22Rv1 (cell line): ENCODE results near the gene PPP1R26.

Experiments
- CTCF ChIP-seq: fragments of 450-650 bp; IDR thresholded peaks from 2 replicates; pipeline ENCODE4 v1.5.1; 2017; ENCODE audit warnings: mild to moderate bottlenecking
- ZFX ChIP-seq: fragments of 450-650 bp; IDR thresholded peaks from 2 replicates; pipeline ENCODE4 v1.6.1; 2017; ENCODE audit warnings: antibody characterized with exemption, borderline replicate concordance

- no peak for TF ChIP-seq ZFX
- TF ChIP-seq CTCF = no peak
These were observed 9.8 kb downstream of the PPP1R26 start for GRCh38 chr9:135489188-135489906.
